Hepatocyte (in vitro differentiated cells): ENCODE measurements around the gene FN1. TPM values are rescaled to one million over a fixed set of nuclear protein-coding genes. Genes with fewer than 3 reads are reported as not detected.

Experiments
- DNase-seq: peaks from one replicate; pipeline ENCODE4 v3.0.0-alpha.2; 2016; ENCODE audit warnings: low spot score
- H2AFZ ChIP-seq: fragments of 200-600 bp; sonication (generic); 2 replicates; pipeline ENCODE4 v1.6.0; 2016; ENCODE audit warnings: antibody characterized with exemption, mild to moderate bottlenecking
- H3K27ac ChIP-seq: fragments of 200-600 bp; sonication (generic); 2 replicates; pipeline ENCODE4 v1.5.1; 2016; ENCODE audit warnings: mild to moderate bottlenecking
- H3K27me3 ChIP-seq: fragments of 200-600 bp; sonication (generic); 2 replicates; pipeline ENCODE4 v1.6.1; 2016
- H3K36me3 ChIP-seq: fragments of 200-600 bp; sonication (generic); replicated peaks from 2 replicates; pipeline ENCODE4 v1.5.1; 2016; ENCODE audit warnings: low read depth; ENCODE audit not compliant: insufficient read depth
- H3K4me1 ChIP-seq: fragments of 200-600 bp; sonication (generic); 2 replicates; pipeline ENCODE4 v1.5.1; 2016; ENCODE audit warnings: mild to moderate bottlenecking, moderate library complexity; ENCODE audit not compliant: insufficient read depth
- H3K4me2 ChIP-seq: fragments of 200-600 bp; sonication (generic); 2 replicates; pipeline ENCODE4 v1.6.0; 2016
- H3K4me3 ChIP-seq: fragments of 200-600 bp; sonication (generic); 2 replicates; pipeline ENCODE4 v1.5.1; 2016; ENCODE audit warnings: mild to moderate bottlenecking
- H3K79me2 ChIP-seq: fragments of 200-600 bp; sonication (generic); 2 replicates; pipeline ENCODE4 v1.6.0; 2017; ENCODE audit warnings: mild to moderate bottlenecking
- H3K9me2 ChIP-seq: fragments of 200-600 bp; sonication (generic); replicated peaks from 2 replicates; pipeline ENCODE4 v1.6.0; 2017; ENCODE audit warnings: mild to moderate bottlenecking; ENCODE audit not compliant: insufficient read depth
- H3K9me3 ChIP-seq: fragments of 200-600 bp; sonication (generic); 2 replicates; pipeline ENCODE4 v1.5.1; 2016; ENCODE audit warnings: low read depth, mild to moderate bottlenecking
- H4K20me1 ChIP-seq: fragments of 200-600 bp; sonication (generic); 2 replicates; pipeline ENCODE4 v1.6.0; 2016; ENCODE audit warnings: mild to moderate bottlenecking; ENCODE audit not compliant: insufficient read depth, poor library complexity, severe bottlenecking
- CTCF ChIP-seq: fragments of 200-600 bp; sonication (generic); IDR thresholded peaks from 2 replicates; pipeline ENCODE4 v1.5.1; 2016; ENCODE audit warnings: antibody characterized with exemption, mild to moderate bottlenecking; ENCODE audit not compliant: poor library complexity
- EZH2 ChIP-seq: fragments of 200-600 bp; sonication (generic); IDR thresholded peaks from 2 replicates; pipeline ENCODE4 v1.6.1; 2016; ENCODE audit warnings: antibody characterized with exemption, mild to moderate bottlenecking, borderline replicate concordance
- EZH2phosphoT487 ChIP-seq: fragments of 200-600 bp; sonication (generic); IDR thresholded peaks from one replicate; pipeline ENCODE4 v1.6.1; 2018; ENCODE audit warnings: antibody characterized with exemption, mild to moderate bottlenecking, low read depth, moderate library complexity; ENCODE audit not compliant: unreplicated experiment, severe bottlenecking
- WGBS: methylation state at CpG from one replicate; pipeline ENCODE4 v1.1.6; 2016; ENCODE audit warnings: low lambda C conversion rate; ENCODE audit errors: missing lambda C conversion rate; 5-methylcytosine and 5-hydroxymethylcytosine counted together
- polyA plus RNA-seq: library from polyadenylated mRNA; unstranded; fragments of >200 nt; fragmentation: Nextera tagmentation; extraction: Ambion mirVana; gene quantifications from 2 replicates; pipeline ENCODE4 v1.2.1, GENCODE V29; 2016
- total RNA-seq: library from RNA; depleted of rRNA; stranded (reverse); fragments of >200 nt; gene quantifications from 2 replicates; pipeline ENCODE4 v1.2.3, GENCODE V29; 2014

Gene FN1
- total and polyA plus RNA-seq, 2 experiments from 2014 or later: 1,650 to 3,020 TPM

- Histone ChIP-seq H4K20me1 (no peaks in the 10 kb centered on the region), H3K27ac (no peak overlapping the region), H3K9me3 (no peaks in the 10 kb centered on the region), H3K36me3 (peaks cover 14% of the 10 kb centered on the region), H3K4me2 (no peak overlapping the region), H3K4me1 (no peaks in the 10 kb centered on the region), H3K9me2 (no peaks in the 10 kb centered on the region), H2AFZ (no peak overlapping the region), H3K4me3 (no peak overlapping the region), H3K79me2 (no peaks in the 10 kb centered on the region), H3K27me3 (no peaks in the 10 kb centered on the region)
- no peak for DNase-seq
- WGBS: 96% methylated on average over 7 of the region's 7 CpGs
- TF ChIP-seq EZH2phosphoT487: no peak
Observed at GRCh38 chr2:215382011-215382410, 53.9 kb downstream of the FN1 start.

GRCh38 chr2:215380699-215381098, 55.2 kb downstream of the FN1 start:
- peaks cover 20% of the 10 kb centered on the region for H3K36me3 ChIP-seq
- no peaks in the 10 kb centered on the region for H4K20me1 ChIP-seq
- no peaks in the 10 kb centered on the region for H3K9me2 ChIP-seq
- DNase-seq: no peak
- no peaks in the 10 kb centered on the region for H3K4me1 ChIP-seq
- no peak overlapping the region for H3K4me3 ChIP-seq
- H3K9me3 ChIP-seq: no peaks in the 10 kb centered on the region
- 94% methylated on average over 7 of the region's 7 CpGs for WGBS
- no peaks in the 10 kb centered on the region for H3K27me3 ChIP-seq
- no peaks in the 10 kb centered on the region for H3K79me2 ChIP-seq
- H3K4me2 ChIP-seq: no peak overlapping the region
- H3K27ac ChIP-seq: no peak overlapping the region
- H2AFZ ChIP-seq: no peak overlapping the region
- TF ChIP-seq CTCF: no peak
- TF ChIP-seq EZH2: no peak
- TF ChIP-seq EZH2phosphoT487: no peak

- Histone ChIP-seq H3K9me2 (no peaks in the 10 kb centered on the region), H3K27ac (no peak overlapping the region), H3K4me3 (no peak overlapping the region), H4K20me1 (no peaks in the 10 kb centered on the region), H3K9me3 (no peaks in the 10 kb centered on the region), H3K4me1 (no peaks in the 10 kb centered on the region), H3K79me2 (no peaks in the 10 kb centered on the region), H2AFZ (no peak overlapping the region), H3K4me2 (no peak overlapping the region), H3K27me3 (no peaks in the 10 kb centered on the region), H3K36me3 (peaks cover 23% of the 10 kb centered on the region)
- 97% methylated on average over 6 of the region's 6 CpGs for WGBS
- DNase-seq: no peak
- TF ChIP-seq EZH2phosphoT487 (no peak), CTCF (no peak), EZH2 (no peak)
Observed at GRCh38 chr2:215379948-215380347, 55.9 kb downstream of the FN1 start.

GRCh38 chr2:215379039-215379438, 56.8 kb downstream of the FN1 start:
- Histone ChIP-seq H3K79me2 (no peaks in the 10 kb centered on the region), H3K27me3 (no peaks in the 10 kb centered on the region), H2AFZ (no peak overlapping the region), H3K9me2 (no peaks in the 10 kb centered on the region), H4K20me1 (no peaks in the 10 kb centered on the region), H3K9me3 (no peaks in the 10 kb centered on the region), H3K4me1 (no peaks in the 10 kb centered on the region), H3K4me3 (no peak overlapping the region), H3K4me2 (no peak overlapping the region), H3K27ac (no peak overlapping the region), H3K36me3 (peaks cover 20% of the 10 kb centered on the region)
- WGBS: 93% methylated on average over 7 of the region's 7 CpGs
- no peak for DNase-seq
- no peak for TF ChIP-seq EZH2phosphoT487
- TF ChIP-seq CTCF: no peak
- no peak for TF ChIP-seq EZH2
